DMS 273 treated with DMSO at 0.1 percent for 48 hours (cell line): ENCODE data around the gene DUOXA1.
"Not testable (repeated sequence)": the region's sequence is repeated elsewhere in the genome, so short reads cannot be mapped to it uniquely, and the experiment has no call there.

Experiments
- DNase-seq: peaks from one replicate; lab custom pipeline; 2025; lab: John Stamatoyannopoulos, UW

Gene DUOXA1

DNA sequence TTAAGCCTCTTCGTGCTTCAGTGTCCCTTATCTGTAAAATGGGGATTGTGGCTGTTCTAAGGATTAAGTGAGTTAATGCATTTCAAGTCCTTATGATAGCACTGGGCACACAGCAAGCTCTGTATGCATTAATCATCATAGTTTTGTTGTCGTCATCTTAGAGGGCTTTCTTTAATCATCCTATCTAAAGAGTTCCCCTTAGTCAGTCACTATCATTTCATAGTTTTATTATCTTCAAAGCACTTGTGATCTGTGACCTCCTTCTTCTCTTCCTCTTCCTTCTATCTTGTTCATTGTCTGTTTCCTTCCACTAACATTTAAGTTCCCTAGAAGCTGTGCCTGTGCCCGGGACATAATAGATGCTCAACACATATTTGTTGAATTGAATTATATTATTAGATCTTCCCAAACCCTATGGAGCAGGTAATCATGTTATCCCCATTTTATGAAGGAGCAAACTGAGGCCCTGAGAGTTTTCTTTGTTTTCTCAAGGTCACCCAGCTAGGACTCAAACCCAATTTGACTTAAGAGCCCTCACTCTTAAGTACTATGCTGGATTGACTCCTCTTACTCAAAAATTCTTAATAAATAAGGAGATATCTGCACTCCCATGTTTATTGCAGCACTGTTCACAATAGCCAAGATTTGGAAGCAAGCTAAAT lies 39.8 kb downstream of the DUOXA1 start:
- no peak for DNase-seq

DNA sequence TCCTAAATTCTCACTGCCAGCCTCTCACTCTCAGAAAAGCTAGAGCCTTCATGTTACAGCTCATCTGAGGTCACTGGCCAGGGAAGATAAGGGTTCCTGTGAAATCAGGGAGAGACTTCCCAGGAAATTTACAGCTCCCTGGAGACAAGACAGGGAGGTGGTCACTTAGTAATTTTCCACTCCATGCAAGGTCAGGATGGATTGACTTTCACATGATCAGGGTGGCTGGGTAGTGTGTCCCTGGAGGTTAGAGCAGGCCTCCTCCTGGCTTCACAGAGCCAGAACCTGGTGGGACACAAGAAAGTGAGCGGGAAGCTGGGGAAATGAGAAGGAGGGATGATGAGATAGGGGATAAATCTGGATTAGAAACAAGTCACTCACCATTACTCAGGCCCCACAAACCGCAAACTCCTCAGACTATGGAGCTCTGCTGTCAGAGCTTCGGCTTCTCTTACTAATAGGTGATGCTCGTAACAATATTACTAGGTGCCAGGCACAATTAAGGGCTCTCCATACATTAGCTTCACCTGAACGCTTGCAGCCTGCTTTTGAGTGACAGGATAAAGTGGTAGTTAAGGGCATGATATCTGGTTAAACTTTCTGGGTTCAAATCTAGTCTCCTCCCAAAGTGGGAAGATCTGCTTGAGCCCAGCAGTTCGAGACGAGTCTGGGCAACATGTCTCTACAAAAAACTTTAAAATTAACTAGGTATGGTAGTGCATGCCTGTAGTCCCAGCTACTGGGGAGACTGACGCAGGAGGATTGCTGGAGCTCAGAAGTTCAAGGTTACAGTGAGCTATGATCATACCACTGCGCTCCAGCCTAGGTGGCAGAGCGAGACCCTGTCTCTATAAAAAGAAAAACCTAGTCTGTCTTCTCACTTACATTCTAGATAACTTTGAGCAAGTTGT lies 40.6 kb downstream of the DUOXA1 start:
- no peak for DNase-seq

DNA sequence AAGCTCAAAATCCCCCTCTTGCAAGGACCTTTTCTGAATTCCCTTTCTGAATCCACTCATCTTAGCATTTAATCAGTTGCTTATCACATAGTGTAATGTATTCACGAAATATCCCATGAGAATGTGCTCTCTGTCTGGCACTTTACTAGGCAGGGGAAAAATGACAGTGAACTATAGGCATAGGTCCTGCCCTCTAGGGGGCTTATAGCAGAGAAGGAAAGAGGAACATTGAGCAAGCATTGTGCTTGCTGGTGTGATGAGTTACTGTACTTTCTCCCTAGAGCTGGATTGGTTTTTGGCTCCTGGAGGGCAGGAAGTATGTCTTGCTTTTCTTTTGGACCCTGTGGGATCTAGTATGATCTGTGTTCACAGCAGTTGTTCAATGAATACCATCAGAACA lies 42.2 kb downstream of the DUOXA1 start:
- no peak for DNase-seq

DNA sequence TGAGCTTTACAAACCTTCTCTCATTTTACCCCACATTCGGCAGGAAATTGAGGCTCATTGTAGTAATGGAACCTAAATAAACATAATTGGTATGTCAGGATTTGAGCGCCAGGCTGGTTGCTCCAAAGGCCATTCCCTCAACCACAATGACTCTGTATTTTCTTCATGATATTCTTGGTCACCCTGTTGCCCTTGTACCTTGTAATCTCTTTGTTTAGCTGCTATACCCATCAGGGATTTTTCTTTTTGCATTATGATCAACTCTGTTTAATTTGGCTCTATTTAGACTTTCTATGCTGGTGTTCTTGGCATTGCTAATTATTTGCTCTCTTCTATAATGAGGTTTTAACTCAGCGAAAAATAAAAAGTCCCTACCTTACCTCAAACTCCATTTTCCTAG lies 45.5 kb downstream of the DUOXA1 start:
- no peak for DNase-seq

DNA sequence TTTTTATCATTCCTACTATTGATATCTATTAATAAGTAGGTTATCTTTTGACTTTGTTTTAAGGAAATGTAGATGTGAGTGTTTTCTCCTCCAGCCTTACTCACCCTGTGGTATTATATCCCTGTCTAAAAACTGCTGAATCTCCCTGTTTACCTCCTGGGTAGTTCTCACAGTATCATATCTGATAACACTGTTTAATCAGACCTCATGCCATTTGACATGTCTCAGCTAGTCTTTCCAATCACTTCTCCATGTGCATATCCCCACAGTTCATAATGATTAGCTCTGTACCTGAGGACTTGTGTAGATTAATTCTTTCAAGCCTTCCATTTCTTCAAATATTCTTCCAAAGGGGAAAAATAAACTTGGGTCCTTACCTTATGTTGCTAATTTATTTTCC lies 46.5 kb downstream of the DUOXA1 start:
- no peak for DNase-seq

DNA sequence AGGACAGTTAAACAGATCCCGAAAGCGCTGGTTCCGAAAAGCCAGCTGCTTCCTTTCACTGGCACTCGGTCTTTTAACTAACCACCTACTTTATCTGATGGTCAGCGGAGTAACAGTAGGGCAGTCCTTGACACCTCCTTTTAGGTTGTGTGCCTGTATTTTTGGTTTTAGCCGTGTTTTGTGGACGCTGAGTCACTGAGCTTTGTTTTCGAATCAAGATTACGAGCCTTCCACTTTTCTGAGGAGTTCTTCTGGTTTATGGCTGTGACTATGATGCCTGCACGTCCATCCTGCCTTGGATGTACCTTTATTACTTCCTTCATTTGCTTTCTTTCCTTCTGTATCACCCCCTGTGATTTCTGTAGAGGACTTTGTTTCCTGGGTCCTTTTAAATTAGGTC lies 47.3 kb downstream of the DUOXA1 start:
- DNase-seq = not testable (repeated sequence)

DNA sequence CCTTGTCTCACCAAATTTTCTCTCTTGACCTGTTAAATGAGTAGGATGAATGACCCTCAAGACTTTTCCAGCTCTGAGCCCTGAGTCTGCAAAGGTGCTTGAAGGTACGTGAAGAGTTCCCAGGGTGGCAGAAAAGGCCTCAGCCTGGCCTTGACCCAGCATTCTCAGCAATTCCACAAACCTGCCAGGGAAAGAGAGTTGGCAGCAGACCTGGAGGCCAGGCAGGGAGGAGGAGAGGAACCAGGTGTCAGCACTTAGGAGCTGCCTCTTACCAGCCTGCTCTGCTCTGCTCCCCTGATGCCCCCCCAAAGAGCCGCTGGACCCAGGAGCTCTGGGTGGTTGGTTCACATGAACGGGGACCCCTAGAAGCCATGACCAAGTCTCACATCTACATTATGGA lies 49.1 kb downstream of the DUOXA1 start:
- not testable (repeated sequence) for DNase-seq

DNA sequence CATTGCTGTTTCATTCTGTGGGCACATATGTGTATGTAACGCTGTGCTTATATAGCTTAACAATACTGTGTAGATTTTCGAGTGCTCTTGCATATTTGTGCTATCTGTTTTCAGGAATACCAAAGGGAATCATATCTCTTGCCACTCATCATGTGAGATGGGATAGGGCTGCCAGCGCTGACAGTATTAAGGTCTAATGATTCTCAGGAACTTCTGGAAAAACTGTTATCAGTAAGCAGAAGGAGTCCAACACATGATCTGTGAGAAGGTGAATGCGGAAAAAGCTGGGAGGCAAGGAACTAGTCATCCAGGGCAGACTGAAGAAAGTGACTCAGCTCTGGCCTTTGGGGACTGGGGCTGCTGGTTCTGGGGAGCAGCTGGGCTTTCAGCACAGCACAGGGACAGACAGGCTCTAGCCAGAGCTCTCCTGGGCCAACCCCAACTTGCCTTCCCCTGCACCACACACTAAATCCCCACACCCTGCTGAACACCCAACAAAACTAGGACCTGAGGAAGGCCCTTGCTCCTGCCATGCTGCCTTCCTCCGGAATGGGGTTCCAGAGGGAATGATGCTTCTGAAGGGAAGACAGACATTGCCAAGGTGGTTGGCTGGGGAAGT lies 49.9 kb downstream of the DUOXA1 start:
- not testable (repeated sequence) for DNase-seq

DNA sequence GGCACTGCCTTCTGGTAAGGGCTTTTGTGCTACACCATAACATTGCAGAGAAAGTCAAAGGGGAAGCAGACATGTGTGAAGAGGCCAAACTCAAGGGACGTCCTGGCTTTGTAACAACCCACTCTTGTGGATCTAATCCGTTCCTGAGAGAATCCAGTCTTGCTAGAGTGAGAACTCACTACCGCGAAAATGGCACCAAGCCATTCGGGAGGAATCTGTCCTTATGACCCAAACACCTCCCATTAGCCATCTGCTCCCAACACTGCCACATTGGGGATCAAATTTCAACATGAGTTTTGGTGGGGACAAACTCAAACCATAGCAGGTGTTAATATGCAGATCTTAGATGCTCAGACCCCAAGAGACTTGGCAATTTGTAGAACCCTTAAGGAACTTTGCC lies 50.5 kb downstream of the DUOXA1 start:
- peak; percentile 43 for DNase-seq

DNA sequence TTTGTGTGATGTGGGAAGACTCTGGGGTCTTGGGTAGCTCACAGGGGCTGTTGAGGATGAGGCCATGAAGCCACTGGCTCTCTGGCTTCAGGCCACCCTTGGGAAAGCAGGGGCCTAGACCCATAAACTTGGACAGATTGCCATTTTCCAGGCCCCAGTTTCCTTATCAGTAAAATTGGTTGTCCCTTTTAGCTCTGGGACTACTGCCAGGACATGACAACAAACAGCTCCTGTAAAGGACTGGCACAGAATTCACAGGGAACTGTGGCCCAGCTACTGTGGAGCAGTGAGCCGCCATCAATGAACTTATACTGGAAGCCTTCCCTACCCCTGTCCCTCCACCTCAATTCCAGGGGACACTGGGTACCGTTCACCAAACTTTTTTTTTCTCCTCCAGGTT lies 52.3 kb downstream of the DUOXA1 start:
- not testable (repeated sequence) for DNase-seq

DNA sequence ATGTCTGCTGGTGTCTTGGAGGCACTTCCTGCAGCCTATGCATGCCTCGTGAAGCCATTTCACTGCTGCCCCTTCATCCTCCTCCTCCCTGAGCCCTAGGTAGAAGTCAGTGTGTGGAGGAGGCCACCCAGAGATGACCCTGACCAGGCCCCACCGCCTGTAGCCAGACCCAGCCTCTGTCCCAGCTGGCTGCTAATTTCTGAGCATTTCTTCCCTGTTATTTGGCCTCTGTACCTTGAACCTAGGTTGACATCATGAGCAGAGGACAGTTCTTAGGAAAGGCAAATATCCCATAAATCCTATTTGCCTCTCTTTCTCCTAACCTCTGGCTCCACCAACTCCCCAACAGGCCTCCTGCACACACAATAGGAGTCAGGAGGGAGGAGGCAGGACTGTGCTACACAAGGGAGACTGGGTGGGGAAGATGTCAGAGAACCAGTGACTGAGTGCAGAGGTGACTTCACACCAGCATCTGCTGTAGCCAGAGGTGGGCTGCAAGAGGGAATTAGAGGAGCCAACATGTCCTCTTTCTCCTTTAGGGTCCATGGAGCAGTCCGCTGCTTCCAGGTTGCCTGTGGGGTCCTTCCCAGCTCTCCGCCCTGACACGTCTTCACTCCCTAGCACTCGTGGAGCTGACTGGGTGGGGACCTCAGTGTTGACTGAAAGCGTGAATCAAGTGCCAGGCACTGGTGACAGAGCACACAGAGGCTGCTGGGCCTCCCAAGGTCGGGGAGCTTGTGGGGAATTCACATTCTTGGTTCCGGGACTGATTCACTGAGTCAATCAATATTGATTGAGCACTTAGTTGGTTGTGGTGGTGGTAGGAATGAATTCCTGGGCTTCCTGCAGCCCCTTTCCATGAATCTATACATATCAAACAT lies 54.0 kb downstream of the DUOXA1 start:
- not testable (repeated sequence) for DNase-seq

DNA sequence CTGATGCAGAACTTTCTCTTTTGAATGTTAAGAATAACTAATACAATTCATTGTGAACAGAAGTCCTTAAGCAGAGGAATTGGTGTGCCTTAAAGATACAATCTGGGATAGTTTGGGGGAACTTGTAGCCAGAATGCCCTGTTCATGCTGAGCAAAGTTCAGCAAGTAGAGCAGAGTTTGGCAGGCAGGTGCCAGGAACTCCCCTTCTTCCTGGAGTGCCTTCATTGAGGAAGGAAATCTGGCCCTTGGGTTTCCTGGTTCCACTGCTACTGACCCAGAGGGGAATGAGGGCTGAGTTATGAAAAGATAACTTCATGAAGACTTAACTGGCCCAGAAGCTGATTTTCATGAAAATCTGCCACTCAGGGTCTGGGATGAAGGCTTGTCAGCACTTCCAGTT lies 56.1 kb downstream of the DUOXA1 start:
- not testable (repeated sequence) for DNase-seq

DNA sequence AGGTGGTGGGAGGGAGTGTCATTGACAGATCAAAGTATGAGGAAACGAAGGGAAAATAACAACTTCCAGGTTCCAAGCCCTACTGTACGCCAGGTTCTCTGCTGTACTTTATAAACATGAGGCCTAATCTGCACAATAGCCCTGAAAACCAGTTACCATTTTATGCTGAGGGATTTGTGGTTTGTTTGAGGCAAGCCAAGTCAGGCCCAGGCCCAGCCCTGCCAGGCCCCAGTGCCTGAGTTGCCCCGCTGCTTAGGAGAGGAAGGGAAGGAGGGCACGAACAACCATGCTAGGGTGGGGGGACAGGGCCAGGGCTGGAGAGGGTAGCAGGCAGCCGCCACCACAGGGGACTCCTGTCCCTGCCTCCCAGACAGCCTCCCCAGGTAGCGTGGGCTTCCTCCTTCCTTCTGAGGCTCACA lies 59.7 kb downstream of the DUOXA1 start:
- DNase-seq = not testable (repeated sequence)
